Loucy (cell line): ENCODE results near the gene PAQR4.

Experiments
- EZH2phosphoT487 ChIP-seq: fragments of 200-600 bp; IDR thresholded peaks from 2 replicates; pipeline ENCODE4 v1.6.1; 2018; ENCODE audit warnings: antibody characterized with exemption, mild to moderate bottlenecking, moderate library complexity, borderline replicate concordance
- TF ChIP-seq, protein P1 (sequence below): fragments of 200-600 bp; sonication (generic); conservative IDR thresholded peaks from 2 replicates; pipeline ENCODE4 v1.5.1; 2014; ENCODE audit warnings: mild to moderate bottlenecking, antibody characterized with exemption, low read length

GRCh38 chr16:2987286-2987685, 18.1 kb downstream of the PAQR4 start:
- TF ChIP-seq, protein P1, sequence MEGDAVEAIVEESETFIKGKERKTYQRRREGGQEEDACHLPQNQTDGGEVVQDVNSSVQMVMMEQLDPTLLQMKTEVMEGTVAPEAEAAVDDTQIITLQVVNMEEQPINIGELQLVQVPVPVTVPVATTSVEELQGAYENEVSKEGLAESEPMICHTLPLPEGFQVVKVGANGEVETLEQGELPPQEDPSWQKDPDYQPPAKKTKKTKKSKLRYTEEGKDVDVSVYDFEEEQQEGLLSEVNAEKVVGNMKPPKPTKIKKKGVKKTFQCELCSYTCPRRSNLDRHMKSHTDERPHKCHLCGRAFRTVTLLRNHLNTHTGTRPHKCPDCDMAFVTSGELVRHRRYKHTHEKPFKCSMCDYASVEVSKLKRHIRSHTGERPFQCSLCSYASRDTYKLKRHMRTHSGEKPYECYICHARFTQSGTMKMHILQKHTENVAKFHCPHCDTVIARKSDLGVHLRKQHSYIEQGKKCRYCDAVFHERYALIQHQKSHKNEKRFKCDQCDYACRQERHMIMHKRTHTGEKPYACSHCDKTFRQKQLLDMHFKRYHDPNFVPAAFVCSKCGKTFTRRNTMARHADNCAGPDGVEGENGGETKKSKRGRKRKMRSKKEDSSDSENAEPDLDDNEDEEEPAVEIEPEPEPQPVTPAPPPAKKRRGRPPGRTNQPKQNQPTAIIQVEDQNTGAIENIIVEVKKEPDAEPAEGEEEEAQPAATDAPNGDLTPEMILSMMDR = no peak
- TF ChIP-seq EZH2phosphoT487 = no peak
